Heart right ventricle (tissue), 16 donors: ENCODE data around the gene SLC44A2. TPM values are rescaled to one million over a fixed set of nuclear protein-coding genes. Genes with fewer than 3 reads are reported as not detected.

Experiments
- ATAC-seq, 8 donors: fragments of 200-7000 bp; cut with Tn5 transposase; one replicate each; pipeline ENCODE4 v1.9.1; 2020; ENCODE audit warnings: mild to moderate bottlenecking in 8 of 8, moderate library complexity in 8 of 8, moderate number of reproducible peaks in 1 of 8
- DNase-seq, 2 donors: peaks; one replicate each; pipeline ENCODE4 v3.0.0-alpha.2; 2020
- H3K27ac ChIP-seq, 10 donors: fragments of 200-600 bp; sonication (generic) in 2 of 10; one replicate each; pipeline versions ENCODE4 v1.5.0 to v1.8.0; 2020 to 2022; ENCODE audit warnings: mild to moderate bottlenecking in 3 of 10
- H3K27me3 ChIP-seq, 7 donors: fragments of 200-600 bp; one replicate each; pipeline ENCODE4 v1.8.0; 2021 to 2022; ENCODE audit warnings: mild to moderate bottlenecking in 2 of 7
- H3K36me3 ChIP-seq, 9 donors: fragments of 200-600 bp; sonication (generic) in 1 of 9; one replicate each; pipeline versions ENCODE4 v1.5.0 to v1.8.0; 2020 to 2022; ENCODE audit warnings: mild to moderate bottlenecking in 2 of 9
- H3K4me1 ChIP-seq, 9 donors: fragments of 200-600 bp; sonication (generic) in 1 of 9; one replicate each; pipeline versions ENCODE4 v1.5.0 to v1.8.0; 2020 to 2022; ENCODE audit warnings: mild to moderate bottlenecking in 4 of 9
- H3K4me3 ChIP-seq, 10 donors: fragments of 200-600 bp; sonication (generic) in 2 of 10; one replicate each; pipeline versions ENCODE4 v1.5.0 to v1.8.0; 2020 to 2022; ENCODE audit warnings: mild to moderate bottlenecking in 7 of 10, moderate library complexity in 2 of 10
- H3K9me3 ChIP-seq, 11 donors: fragments of 200-600 bp in 10 of 11; sonication (generic) in 2 of 11; one replicate each; pipeline versions ENCODE4 v1.5.0 to v1.8.0; 2013 to 2022; ENCODE audit warnings: mild to moderate bottlenecking in 2 of 11, control low read depth in 1 of 11, moderate library complexity in 1 of 11
- CTCF ChIP-seq, 9 donors: fragments of 200-600 bp; sonication (generic) in 2 of 9; IDR thresholded peaks; one replicate each; pipeline versions ENCODE4 v1.5.0 to v1.8.0; 2021 to 2022; ENCODE audit warnings: antibody characterized with exemption in 9 of 9, mild to moderate bottlenecking in 5 of 9, moderate library complexity in 1 of 9
- WGBS, 2 donors: extraction: QIAGEN DNeasy Blood & Tissue Kit; methylation state at CpG; one replicate each; pipeline ENCODE4 v1.1.7; 2013; ENCODE audit warnings: inconsistent platforms in 1 of 2; 5-methylcytosine and 5-hydroxymethylcytosine counted together
- intact Hi-C, 10 donors: fragments of 100-400 bp; cut with DNase I; formaldehyde crosslinking; loops; one replicate each; pipeline versions ENCODE4 v1.11.1 to v1.14.2; 2022
- polyA plus RNA-seq, 2 donors: library from polyadenylated mRNA; stranded (reverse); fragments of 200-250 nt; gene quantifications; one replicate each; pipeline ENCODE4 v1.2.3, GENCODE V29; 2013
- total RNA-seq, 10 donors: library from RNA; stranded (reverse); fragmentation: NEBNext Ultra II Directional in 3 of 10; extraction: Animal tissue kit (Norgen Biotek cat#: 25700) in 3 of 10; gene quantifications; one replicate each; pipeline versions ENCODE4 v1.2.1 to v1.2.4, GENCODE V29; 2021 to 2023
- donor health status: Arrhythmogenic right ventricular cardiomyopathy.
- donor health status: ischemic (EF 13 %, LVEDD 7.1; RV severe dilation, severe dysfunction).
- donor health status: healthy with polysubstance abuse.
- donor health status: DM: no; HTN: yes; CAD: no.
- donor health status: DM: no; HTN: no; CAD: no.
- donor health status: ischemic (EF 25% LVEDD 6.9; RV normal size, moderate dysfunction).
- donor health status: ischemic (EF 25% LVEDD 5.7; RV mildly dilated, moderate dysfunction).
- donor health status: healthy.
- donor health status: DM: yes; HTN: yes; CAD: no.
- donor health status: Ischemic cardiomyopathy.
- donor health status: ischemic (EF 35%, LVEDD 5.7; RV mildly dilated, moderate dysfunction).
- donor health status: nonischemic (EF 11% LVEDD 7.7; RV severe dilation, severe dysfunction).
- donor health status: DM: yes; HTN: yes; CAD: no.
- donor health status: PGD.
- donor health status: ischemic (EF 29% LVEDD 5.4; RV normal size, mild dysfunction).
- donor health status: nonischemic (EF 23%, LVEDD 6.1; RV moderate dilation, normal function).

Gene SLC44A2
- total and polyA plus RNA-seq, 12 donors = 56.2 to 114 (median 95.2) TPM

GRCh38 chr19:10679743-10680142 lies 54.4 kb downstream of the SLC44A2 start:
- 84 to 89% methylated on average over 18 of the region's 18 CpGs for WGBS, 2 donors
- H3K4me3 ChIP-seq = no peak overlapping the region
- H3K36me3 ChIP-seq = peaks cover 19 to 100% (median 84%) of the 10 kb centered on the region in 9 donors
- H3K9me3 ChIP-seq = no peaks in the 10 kb centered on the region
- no peaks in the 10 kb centered on the region for H3K27me3 ChIP-seq
- H3K4me1 ChIP-seq = peaks cover 0 to 4% (median 0%) of the 10 kb centered on the region in 9 donors
- TF ChIP-seq CTCF (IDR thresholded peaks at IDR 0.05) = no peak
- intact Hi-C loops = no loop called here
- DNase-seq (no peak), ATAC-seq (peak in 5 of 8 donors; percentile 11 to 76 (median 41))
- H3K27ac ChIP-seq = no peak overlapping the region

- H3K27ac ChIP-seq = no peak overlapping the region
- peaks cover 19 to 100% (median 84%) of the 10 kb centered on the region in 9 donors for H3K36me3 ChIP-seq
- H3K9me3 ChIP-seq = no peaks in the 10 kb centered on the region
- no peak for TF ChIP-seq CTCF (IDR thresholded peaks at IDR 0.05)
- ATAC-seq = no peak
- DNase-seq = no peak
- intact Hi-C loops = no loop called here
- WGBS, 2 donors = 93% methylated on average over 15 of the region's 15 CpGs
- H3K27me3 ChIP-seq = no peaks in the 10 kb centered on the region
- peaks cover 0 to 10% (median 2%) of the 10 kb centered on the region in 9 donors for H3K4me1 ChIP-seq
- no peak overlapping the region for H3K4me3 ChIP-seq
Measured at GRCh38 chr19:10680545-10681135, 55.3 kb downstream of the SLC44A2 start.

- Histone ChIP-seq H3K27ac (no peak overlapping the region), H3K36me3 (peaks cover 19 to 100% (median 85%) of the 10 kb centered on the region in 9 donors), H3K9me3 (no peaks in the 10 kb centered on the region), H3K27me3 (no peaks in the 10 kb centered on the region), H3K4me1 (peaks cover 4 to 20% (median 12%) of the 10 kb centered on the region in 9 donors), H3K4me3 (no peak overlapping the region)
- no peak for DNase-seq
- no peak for TF ChIP-seq CTCF (IDR thresholded peaks at IDR 0.05)
- ATAC-seq = no peak
- intact Hi-C loops = no loop called here
- WGBS, 2 donors = 92 to 97% methylated on average over 4 of the region's 4 CpGs
Measured at GRCh38 chr19:10681658-10682057, 56.3 kb downstream of the SLC44A2 start.

GRCh38 chr19:10682397-10683063 lies 57.2 kb downstream of the SLC44A2 start:
- H3K27ac ChIP-seq = no peak overlapping the region
- WGBS, 2 donors = 85 to 88% methylated on average over 15 of the region's 15 CpGs
- intact Hi-C loops = no loop called here
- H3K4me3 ChIP-seq = no peak overlapping the region
- no peak for TF ChIP-seq CTCF (IDR thresholded peaks at IDR 0.05)
- H3K27me3 ChIP-seq = no peaks in the 10 kb centered on the region
- DNase-seq (no peak), ATAC-seq (no peak)
- H3K36me3 ChIP-seq = peaks cover 19 to 100% (median 81%) of the 10 kb centered on the region in 9 donors
- H3K4me1 ChIP-seq = peaks cover 5 to 23% (median 19%) of the 10 kb centered on the region in 9 donors
- no peaks in the 10 kb centered on the region for H3K9me3 ChIP-seq
